ENCODE data around the gene FMN2.
"Not testable (repeated sequence)": the region's sequence is repeated elsewhere in the genome, so short reads cannot be mapped to it uniquely, and the experiment has no call there.

Gene FMN2

GRCh38 chr1:240387051-240387450 lies 295.4 kb downstream of the FMN2 start:
- no peak for DNase-seq

DNA sequence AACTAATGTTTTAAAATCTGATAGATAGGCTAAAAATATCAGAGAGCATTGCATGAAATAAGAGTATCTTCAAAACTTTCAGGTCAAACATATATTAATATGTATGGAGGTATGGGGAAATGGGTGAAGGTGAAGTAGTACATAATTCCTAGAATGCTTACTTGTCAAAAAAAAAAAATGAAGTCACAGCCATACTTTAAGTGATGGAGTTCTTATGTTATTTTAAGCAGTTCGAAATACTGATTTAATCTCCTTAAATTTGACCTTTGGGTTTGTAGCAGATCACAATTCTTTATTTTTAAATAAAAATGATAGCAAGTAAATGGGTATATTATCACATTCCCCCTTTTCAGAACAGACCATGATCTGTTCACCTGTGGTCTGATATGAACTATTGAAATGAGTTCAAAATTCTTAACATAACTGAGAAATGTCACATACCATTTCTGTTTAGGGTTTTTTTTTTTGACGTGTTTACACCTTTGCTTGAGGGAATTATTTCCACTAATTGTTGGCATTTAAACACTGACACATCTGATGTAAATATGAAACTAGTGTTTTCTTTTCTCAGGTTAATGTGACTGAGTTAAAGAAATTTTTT lies 300.1 kb downstream of the FMN2 start:
- no peak for DNase-seq

DNA sequence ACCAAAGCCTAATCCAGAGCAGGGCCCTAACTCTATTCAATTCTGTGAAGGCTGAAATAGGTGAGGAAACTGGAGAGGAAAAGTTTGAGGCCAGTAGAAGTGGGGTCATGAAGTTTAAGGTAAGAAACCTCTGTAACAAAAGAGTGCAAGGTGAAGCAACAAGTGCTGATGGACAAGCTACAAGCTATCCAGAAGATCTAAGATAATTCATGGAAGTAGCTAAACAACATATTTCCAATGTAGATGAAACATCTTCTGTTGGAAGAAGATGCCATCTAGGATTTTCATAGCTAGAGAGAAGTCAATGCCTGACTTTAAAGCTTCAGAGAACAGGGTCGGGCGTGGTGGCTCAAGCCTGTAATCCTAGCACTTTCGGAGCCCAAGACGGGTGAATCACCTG lies 302.7 kb downstream of the FMN2 start:
- DNase-seq = no peak

DNA sequence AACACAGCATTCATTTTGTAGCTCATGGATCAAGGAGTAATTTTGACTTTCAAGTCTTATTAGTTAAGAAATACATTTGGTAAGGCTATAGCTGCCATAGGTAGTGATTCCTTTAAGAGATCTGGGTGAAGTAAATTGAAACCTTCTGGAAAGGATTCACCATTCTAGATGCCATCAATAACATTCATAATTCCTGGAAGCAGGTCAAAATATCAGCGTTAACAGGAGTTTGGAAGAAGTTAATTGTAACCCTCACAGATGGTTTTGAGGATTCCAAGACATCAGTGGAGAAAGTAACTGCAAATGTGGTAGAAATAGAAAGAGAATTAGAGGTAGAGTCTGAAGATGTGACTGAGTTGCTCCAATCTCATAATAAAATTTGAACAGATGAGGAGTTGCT lies 303.7 kb downstream of the FMN2 start:
- no peak for DNase-seq

GRCh38 chr1:240399381-240399780 lies 307.7 kb downstream of the FMN2 start:
- DNase-seq = no peak

DNA sequence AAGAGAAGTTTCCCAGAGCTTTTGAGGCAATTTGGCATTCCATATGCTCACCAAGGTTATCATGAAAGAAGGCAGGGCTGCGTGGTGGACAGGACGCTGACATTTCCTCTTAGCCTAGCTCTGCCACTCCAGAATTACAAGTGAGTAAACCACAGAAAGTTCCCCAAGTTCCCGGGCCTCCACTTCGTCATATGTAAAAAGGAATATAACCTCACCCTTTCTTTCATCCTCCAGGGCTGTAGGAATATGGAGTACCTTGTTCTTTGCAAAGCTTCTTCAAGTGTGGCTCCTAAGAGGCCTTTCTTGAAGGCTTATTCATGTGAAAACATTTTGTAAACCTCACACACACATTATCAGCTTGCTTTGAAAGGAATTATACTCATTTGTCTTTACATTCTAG lies 310.0 kb downstream of the FMN2 start:
- DNase-seq = no peak

DNA sequence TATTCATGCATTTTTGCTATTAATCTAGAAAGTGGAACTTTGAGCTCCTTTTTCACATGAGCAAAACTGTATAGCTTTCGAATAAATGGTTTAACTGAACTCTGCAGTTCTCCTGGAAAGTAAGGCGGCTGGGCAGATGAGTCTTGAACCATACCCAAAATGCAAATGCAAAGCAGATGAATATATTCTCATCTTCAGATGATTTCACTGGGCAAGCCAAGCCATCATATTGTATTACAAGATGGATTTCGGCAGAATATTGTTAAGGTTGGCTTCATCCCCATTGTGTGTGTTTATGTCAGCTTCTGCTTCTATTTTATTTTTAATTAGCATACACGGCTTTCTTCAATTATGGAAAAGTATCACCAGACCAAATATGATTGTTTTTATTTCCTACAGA lies 310.6 kb downstream of the FMN2 start:
- DNase-seq = no peak

DNA sequence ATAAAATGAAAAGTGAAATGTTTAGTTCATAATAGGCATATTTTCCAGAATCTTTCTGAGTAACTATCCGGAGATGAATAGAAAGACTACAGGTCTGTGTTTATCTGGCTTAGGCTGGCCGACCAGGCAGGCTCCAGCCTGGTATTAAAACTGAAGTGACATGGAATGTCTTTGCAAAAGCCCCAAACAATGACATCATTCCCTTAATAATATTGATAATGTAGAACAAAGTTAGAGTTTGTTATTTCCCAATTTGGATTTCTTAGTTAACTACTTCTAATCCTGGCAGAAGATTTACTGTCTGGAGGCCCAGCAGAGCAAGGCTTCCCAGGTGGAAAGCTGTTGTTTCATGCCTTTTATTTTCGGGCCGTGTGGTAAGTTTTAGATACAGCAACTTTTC lies 312.6 kb downstream of the FMN2 start:
- DNase-seq = no peak

- DNase-seq = no peak
Observed at GRCh38 chr1:240405751-240406150, 314.1 kb downstream of the FMN2 start.

GRCh38 chr1:240407407-240407806 lies 315.7 kb downstream of the FMN2 start:
- DNase-seq = no peak

DNA sequence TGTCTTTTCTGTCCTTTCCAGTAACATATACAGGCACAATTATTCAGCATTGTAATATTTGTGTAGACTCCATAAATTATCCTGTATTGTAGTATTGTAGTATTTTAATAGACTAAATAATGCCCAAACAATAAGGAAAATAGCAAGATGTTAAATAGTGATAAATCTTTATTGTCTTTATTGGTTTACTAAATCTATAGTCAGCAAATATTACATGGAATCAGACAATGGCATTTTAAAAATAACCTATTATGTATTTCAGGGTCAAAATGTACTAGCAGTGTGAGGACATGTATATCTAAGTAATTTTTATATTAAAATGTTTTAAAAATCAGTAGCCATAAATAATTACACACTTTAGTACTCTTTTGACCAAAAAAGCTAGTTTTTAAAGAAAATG lies 317.9 kb downstream of the FMN2 start:
- no peak for DNase-seq

DNA sequence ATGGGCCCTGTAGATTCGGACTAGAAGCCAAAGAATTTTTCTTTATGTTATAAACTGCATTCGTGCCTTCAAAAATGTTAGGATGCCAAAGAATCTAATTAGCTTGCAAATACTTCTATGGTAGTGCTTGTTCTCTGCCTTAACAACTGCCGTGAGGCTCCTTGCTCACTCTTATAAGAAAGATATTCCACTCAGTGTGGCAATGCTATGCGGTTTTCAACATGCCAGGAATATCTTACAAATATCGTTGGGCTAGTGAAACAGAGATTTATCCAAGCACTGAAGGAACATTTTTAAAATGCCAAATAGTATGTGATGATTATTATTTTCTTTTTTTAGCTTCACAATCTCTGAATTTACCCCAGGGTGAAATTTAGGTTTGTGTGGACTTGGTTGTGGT lies 322.0 kb downstream of the FMN2 start:
- DNase-seq = no peak

- no peak for DNase-seq
Observed at GRCh38 chr1:240414237-240414636, 322.6 kb downstream of the FMN2 start.

- not testable (repeated sequence) for DNase-seq
Observed at GRCh38 chr1:240415011-240415410, 323.3 kb downstream of the FMN2 start.

GRCh38 chr1:240415532-240415931 lies 323.8 kb downstream of the FMN2 start:
- no peak for DNase-seq

DNA sequence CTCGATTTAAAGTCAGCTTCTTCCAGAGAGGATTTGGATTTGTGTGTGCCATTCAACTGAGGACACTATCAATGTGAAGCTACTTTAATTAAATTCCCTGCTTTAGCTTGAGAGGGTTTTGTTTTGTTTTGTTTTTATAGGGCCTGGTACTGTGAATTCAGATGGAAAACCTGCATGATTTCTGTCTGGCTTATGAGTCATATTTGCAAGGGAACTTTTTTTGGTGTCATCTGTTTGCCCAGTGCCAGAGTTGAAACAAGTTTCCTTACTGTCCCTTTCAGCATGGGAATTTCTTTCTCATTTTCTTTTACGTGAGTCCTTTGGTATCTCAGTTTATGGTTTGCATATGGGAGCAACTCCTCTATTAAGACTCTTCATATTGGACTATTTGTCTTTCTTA lies 325.6 kb downstream of the FMN2 start:
- DNase-seq = no peak

DNA sequence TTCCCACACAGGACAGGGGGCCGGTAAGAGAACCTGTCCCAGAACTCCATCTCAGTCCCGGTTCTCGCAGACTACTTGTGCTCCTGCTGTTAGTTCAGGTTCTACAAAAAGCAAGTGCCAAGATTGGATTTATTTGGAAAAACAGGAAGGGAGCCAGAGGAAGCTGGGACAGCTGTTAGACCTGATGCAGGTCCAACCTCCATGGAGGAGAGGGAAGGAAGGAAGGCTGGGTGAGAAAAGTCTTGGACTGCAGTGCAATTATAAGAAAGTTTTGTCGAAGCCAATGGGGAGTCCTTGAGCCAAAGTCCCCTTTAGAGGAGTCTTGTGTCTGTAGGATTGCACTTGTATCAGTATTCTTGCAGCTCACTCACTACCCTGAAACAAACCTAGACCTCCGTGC lies 329.1 kb downstream of the FMN2 start:
- DNase-seq = no peak

- DNase-seq = no peak
Observed at GRCh38 chr1:240423246-240423924, 331.7 kb downstream of the FMN2 start.

- DNase-seq = no peak
Observed at GRCh38 chr1:240424740-240425464, 333.2 kb downstream of the FMN2 start.

DNA sequence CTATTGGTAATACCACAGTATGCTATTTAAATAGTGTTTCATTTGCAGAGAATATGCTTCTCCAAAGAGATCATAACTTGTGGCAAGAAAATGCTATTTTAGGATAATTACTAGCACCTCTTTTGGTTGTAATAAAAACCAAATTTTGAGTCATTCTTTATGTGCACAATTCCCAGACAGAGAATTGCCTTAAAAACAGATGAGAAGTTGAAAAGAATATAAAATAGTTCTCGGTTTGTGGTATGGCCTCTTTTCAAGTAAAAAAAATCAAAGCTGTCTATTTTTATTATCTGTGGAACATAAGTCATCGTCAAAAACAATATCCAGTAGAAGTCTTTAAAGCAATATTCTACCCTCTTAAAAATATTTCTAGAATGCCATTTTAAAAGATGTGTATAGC lies 334.4 kb downstream of the FMN2 start:
- DNase-seq = no peak

- no peak for DNase-seq
Observed at GRCh38 chr1:240435996-240436566, 344.4 kb downstream of the FMN2 start.

- no peak for DNase-seq
Observed at GRCh38 chr1:240441669-240442068, 350.0 kb downstream of the FMN2 start.

- no peak for DNase-seq
Observed at GRCh38 chr1:240445369-240445768, 353.7 kb downstream of the FMN2 start.

DNA sequence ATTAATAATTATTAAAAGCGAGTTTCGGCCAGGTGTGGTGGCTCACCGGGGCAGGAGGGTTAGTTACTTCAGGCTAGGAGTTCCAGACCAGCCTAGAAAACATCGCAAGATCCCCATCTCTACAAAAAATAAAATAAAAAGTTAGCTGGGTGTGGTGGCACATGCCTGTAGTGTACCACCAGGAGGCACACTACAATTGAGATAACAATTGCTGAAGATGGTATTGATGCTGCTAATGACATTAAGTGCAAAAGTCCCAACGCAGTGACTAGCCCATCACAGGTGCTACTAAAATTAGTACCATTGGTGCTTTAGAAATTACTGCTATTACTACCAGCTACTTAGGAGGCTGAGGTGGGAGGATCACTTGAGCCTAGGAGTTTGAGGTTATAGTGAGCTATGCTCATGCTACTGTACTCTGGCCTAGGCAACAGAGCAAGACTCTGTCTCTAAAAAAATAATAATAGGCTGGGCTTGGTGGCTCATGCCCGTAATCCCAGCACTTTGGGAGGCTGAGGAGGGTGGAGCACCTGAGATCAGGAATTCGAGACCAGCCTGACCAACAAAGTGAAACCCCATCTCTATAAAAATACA lies 363.6 kb downstream of the FMN2 start:
- no peak for DNase-seq

Data from NCI-H446 (cell line).